GM12878 (cell line): ENCODE measurements around the gene UTP4. TPM values are rescaled to one million over a fixed set of nuclear protein-coding genes. Genes with fewer than 3 reads are reported as not detected.

Source experiments
- ATAC-seq: fragments of 200-7000 bp; cut with Tn5 transposase; 3 replicates; pipeline ENCODE4 v1.9.1; 2020; ENCODE audit warnings: mild to moderate bottlenecking, moderate library complexity
- BruUV-seq: library from RNA; stranded (reverse); fragments of 400-500 nt; replicated peaks from 2 replicates; lab custom pipeline; 2021; lab: Mats Ljungman, UMichigan
- CTCF ChIA-PET: fragments of 300-600 bp; sonication (Branson Sonifier 250); formaldehyde crosslinking; extraction: SDS; loops from one replicate; lab custom pipeline; 2021; ENCODE audit warnings: inconsistent platforms; lab: Yijun Ruan, JAX
- POLR2A ChIA-PET: fragments of 350-600 bp; formaldehyde crosslinking; extraction: SDS; loops from one replicate; lab custom pipeline; 2021; ENCODE audit warnings: inconsistent platforms; lab: Charles Lee
- RAD21 ChIA-PET: fragments of 300-600 bp; sonication (Branson Sonifier 250); formaldehyde crosslinking; loops from one replicate; lab custom pipeline; 2023; ENCODE audit warnings: antibody characterized with exemption; ENCODE audit not compliant: unreplicated experiment; lab: Charles Lee
- SMC1A ChIA-PET: fragments of 300-600 bp; sonication (Branson Sonifier 250); formaldehyde crosslinking; loops from one replicate; lab custom pipeline; 2023; ENCODE audit not compliant: unreplicated experiment, uncharacterized antibody; lab: Charles Lee
- DNase-seq: peaks from one replicate; pipeline ENCODE4 v3.0.0-alpha.2; 2011; ENCODE audit warnings: low read depth, low spot score
- FAIRE-seq: peaks from 3 replicates; lab custom pipeline; 2011; peaks lifted over from hg19 to GRCh38; lab: Jason Lieb, UNC
- H2AFZ ChIP-seq: 2 replicates; pipeline ENCODE4 v1.6.0; 2011; ENCODE audit warnings: low read depth, low read length, control low read depth; ENCODE audit not compliant: control insufficient read depth
- H3K27ac ChIP-seq: 2 replicates; pipeline ENCODE4 v1.5.1; 2011; ENCODE audit warnings: control low read depth; ENCODE audit not compliant: control insufficient read depth, insufficient read depth
- H3K27me3 ChIP-seq, 2 experiments: replicated peaks in 1 of 2; 2 replicates each; pipeline versions ENCODE4 v1.6.0 to v1.6.1; 2011; ENCODE audit warnings: low read length in 1 of 2; ENCODE audit not compliant: control insufficient read depth in 2 of 2, insufficient read depth in 2 of 2
- H3K36me3 ChIP-seq, 2 experiments: 2 replicates each; pipeline ENCODE4 v1.5.1; 2011; ENCODE audit warnings: low read length in 1 of 2; ENCODE audit not compliant: control insufficient read depth in 2 of 2, insufficient read depth in 2 of 2
- H3K4me1 ChIP-seq: 2 replicates; pipeline ENCODE4 v1.6.1; 2011; ENCODE audit warnings: mild to moderate bottlenecking, low read length, moderate library complexity, mixed read lengths; ENCODE audit not compliant: control insufficient read depth, insufficient read depth
- H3K4me2 ChIP-seq: 2 replicates; pipeline ENCODE4 v1.6.0; 2011; ENCODE audit warnings: control low read depth; ENCODE audit not compliant: control insufficient read depth, insufficient read depth
- H3K4me3 ChIP-seq: fragments of 200-600 bp; sonication (generic); 2 replicates; pipeline ENCODE4 v1.5.1; 2016
- H3K79me2 ChIP-seq: 2 replicates; pipeline ENCODE4 v1.6.0; 2011; ENCODE audit warnings: low read length; ENCODE audit not compliant: control insufficient read depth, insufficient read depth
- H3K9ac ChIP-seq: 2 replicates; pipeline ENCODE4 v1.8.0; 2011; ENCODE audit warnings: low read length, control low read depth, mixed read lengths; ENCODE audit not compliant: control insufficient read depth, insufficient read depth
- H3K9me3 ChIP-seq: replicated peaks from 3 replicates; pipeline ENCODE4 v1.5.1; 2011; ENCODE audit warnings: mild to moderate bottlenecking, low read length; ENCODE audit not compliant: control insufficient read depth, insufficient read depth
- H4K20me1 ChIP-seq: 2 replicates; pipeline ENCODE4 v1.6.0; 2011; ENCODE audit not compliant: control insufficient read depth, insufficient read depth
- CREB1 ChIP-seq: IDR thresholded peaks from 2 replicates; pipeline ENCODE4 v1.6.1; 2012; ENCODE audit warnings: low read depth, mild to moderate bottlenecking, inconsistent platforms
- DPF2 ChIP-seq: fragments of 450-650 bp; IDR thresholded peaks from 2 replicates; pipeline ENCODE4 v1.6.1; 2017; ENCODE audit warnings: mild to moderate bottlenecking
- RCOR1 ChIP-seq: conservative IDR thresholded peaks from 2 replicates; pipeline ENCODE4 v1.6.1; 2012; ENCODE audit warnings: low read depth, low read length, improper control_type of control experiment
- WGBS: methylation state at CpG from one replicate; pipeline ENCODE4 v1.1.6; 2016; ENCODE audit warnings: low lambda C conversion rate; ENCODE audit not compliant: insufficient replicate concordance, insufficient coverage; ENCODE audit errors: missing lambda C conversion rate; 5-methylcytosine and 5-hydroxymethylcytosine counted together
- in situ Hi-C: fragments of 300-500 bp; cut with MboI; formaldehyde crosslinking; loops from 9 replicates; pipeline ENCODE4 v1.14.3; 2018; ENCODE audit warnings: mixed read lengths
- intact Hi-C: fragments of 100-400 bp; cut with micrococcal nuclease; formaldehyde crosslinking; loops from one replicate; pipeline ENCODE4 v1.14.2; 2022; ENCODE audit not compliant: unreplicated experiment
- polyA plus RNA-seq, 11 experiments: library from polyadenylated mRNA; depleted of rRNA in 4 of 11; unstranded in 6 of 11; stranded (reverse) in 5 of 11; fragments of >200 nt; fragmentation: Nextera tagmentation in 4 of 11; fragmentation: Illumina TruSeq in 1 of 11; extraction: Ambion mirVana in 4 of 11; extraction: Trizol in 1 of 11; gene quantifications; 1 replicate in 1 of 11; 2 replicates in 10 of 11; pipeline versions ENCODE4 v1.2.1 to v1.2.3, GENCODE V29; 2011 to 2016; ENCODE audit warnings: inconsistent platforms in 2 of 11, missing spikeins in 2 of 11, low read depth in 1 of 11
- total RNA-seq, 4 experiments: library from RNA; depleted of rRNA in 3 of 4; stranded (reverse); fragments of >200 nt in 3 of 4; fragmentation: Illumina TruSeq in 1 of 4; extraction: Trizol in 1 of 4; gene quantifications; 2 replicates each; pipeline versions ENCODE4 v1.2.1 to v1.2.3, GENCODE V29; 2013 to 2021
- TF ChIP-seq, protein P1 (sequence below): fragments of 450-650 bp; IDR thresholded peaks from 2 replicates; pipeline ENCODE4 v1.6.1; 2017; ENCODE audit warnings: mild to moderate bottlenecking, moderate library complexity
- TF ChIP-seq, protein P2 (sequence below): fragments of 450-650 bp; IDR thresholded peaks from 2 replicates; pipeline ENCODE4 v1.6.1; 2018; ENCODE audit warnings: borderline replicate concordance, mild to moderate bottlenecking; ENCODE audit not compliant: partially characterized antibody

Gene UTP4
- total and polyA plus RNA-seq, 10 of the 15 experiments (the other 5 are each of a cell fraction or from before 2014, with no cell fraction given), result 32.5 to 131 (median 84.0) TPM

DNA sequence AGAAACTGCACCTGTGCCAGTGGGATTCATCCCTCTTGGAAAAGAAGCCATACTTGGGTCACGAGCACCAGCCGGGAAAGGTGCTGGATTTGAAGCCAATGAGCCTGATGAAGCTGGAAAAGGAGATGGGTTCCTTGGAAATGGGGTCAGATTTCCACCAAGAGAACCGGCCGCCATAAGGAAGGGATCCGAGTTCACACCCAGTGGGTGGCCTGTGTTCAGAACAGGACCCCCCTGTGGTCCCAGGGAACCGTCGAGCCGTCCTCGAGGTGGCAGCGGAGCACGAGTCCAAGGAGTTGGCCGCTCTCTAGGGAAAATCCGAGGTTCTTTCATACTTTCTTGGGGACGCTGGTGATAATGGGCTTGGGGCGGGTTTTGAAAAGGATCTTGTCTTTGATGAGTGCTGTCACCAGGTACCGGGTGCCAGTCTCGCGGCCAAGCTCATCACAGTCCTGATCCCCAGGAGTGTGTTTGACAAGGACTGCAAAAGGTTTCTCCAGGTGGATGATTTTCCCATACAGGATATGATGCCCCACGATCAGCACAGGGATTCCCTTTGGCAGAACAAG, 12.3 kb upstream of the UTP4 start:
- H3K36me3 ChIP-seq, result peaks cover 19 to 20% of the 10 kb centered on the region in 2 experiments
- H3K4me2 ChIP-seq, result no peak overlapping the region
- no peak overlapping the region for H3K4me3 ChIP-seq
- TF ChIP-seq, protein P1, sequence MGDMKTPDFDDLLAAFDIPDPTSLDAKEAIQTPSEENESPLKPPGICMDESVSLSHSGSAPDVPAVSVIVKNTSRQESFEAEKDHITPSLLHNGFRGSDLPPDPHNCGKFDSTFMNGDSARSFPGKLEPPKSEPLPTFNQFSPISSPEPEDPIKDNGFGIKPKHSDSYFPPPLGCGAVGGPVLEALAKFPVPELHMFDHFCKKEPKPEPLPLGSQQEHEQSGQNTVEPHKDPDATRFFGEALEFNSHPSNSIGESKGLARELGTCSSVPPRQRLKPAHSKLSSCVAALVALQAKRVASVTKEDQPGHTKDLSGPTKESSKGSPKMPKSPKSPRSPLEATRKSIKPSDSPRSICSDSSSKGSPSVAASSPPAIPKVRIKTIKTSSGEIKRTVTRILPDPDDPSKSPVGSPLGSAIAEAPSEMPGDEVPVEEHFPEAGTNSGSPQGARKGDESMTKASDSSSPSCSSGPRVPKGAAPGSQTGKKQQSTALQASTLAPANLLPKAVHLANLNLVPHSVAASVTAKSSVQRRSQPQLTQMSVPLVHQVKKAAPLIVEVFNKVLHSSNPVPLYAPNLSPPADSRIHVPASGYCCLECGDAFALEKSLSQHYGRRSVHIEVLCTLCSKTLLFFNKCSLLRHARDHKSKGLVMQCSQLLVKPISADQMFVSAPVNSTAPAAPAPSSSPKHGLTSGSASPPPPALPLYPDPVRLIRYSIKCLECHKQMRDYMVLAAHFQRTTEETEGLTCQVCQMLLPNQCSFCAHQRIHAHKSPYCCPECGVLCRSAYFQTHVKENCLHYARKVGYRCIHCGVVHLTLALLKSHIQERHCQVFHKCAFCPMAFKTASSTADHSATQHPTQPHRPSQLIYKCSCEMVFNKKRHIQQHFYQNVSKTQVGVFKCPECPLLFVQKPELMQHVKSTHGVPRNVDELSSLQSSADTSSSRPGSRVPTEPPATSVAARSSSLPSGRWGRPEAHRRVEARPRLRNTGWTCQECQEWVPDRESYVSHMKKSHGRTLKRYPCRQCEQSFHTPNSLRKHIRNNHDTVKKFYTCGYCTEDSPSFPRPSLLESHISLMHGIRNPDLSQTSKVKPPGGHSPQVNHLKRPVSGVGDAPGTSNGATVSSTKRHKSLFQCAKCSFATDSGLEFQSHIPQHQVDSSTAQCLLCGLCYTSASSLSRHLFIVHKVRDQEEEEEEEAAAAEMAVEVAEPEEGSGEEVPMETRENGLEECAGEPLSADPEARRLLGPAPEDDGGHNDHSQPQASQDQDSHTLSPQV, result no peak
- TF ChIP-seq CREB1 (no peak), DPF2 (no peak), RCOR1 (no peak)
- TF ChIP-seq, protein P2, sequence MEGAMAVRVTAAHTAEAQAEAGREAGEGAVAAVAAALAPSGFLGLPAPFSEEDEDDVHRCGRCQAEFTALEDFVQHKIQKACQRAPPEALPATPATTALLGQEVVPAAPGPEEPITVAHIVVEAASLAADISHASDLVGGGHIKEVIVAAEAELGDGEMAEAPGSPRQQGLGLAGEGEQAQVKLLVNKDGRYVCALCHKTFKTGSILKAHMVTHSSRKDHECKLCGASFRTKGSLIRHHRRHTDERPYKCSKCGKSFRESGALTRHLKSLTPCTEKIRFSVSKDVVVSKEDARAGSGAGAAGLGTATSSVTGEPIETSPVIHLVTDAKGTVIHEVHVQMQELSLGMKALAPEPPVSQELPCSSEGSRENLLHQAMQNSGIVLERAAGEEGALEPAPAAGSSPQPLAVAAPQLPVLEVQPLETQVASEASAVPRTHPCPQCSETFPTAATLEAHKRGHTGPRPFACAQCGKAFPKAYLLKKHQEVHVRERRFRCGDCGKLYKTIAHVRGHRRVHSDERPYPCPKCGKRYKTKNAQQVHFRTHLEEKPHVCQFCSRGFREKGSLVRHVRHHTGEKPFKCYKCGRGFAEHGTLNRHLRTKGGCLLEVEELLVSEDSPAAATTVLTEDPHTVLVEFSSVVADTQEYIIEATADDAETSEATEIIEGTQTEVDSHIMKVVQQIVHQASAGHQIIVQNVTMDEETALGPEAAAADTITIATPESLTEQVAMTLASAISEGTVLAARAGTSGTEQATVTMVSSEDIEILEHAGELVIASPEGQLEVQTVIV, result no peak
- intact Hi-C loops (loop anchor here (5.0 kb wide), 1 partner anchor 273 kb away; no protein-coding TSS in a partner anchor), in situ Hi-C loops (loop anchor here (5.0 kb wide), 4 partner anchors 218 to 598 kb away; partner anchors contain the start of gene TANGO6)
- ChIA-PET CTCF (interaction anchor here (0.9 to 1.4 kb wide), 5 partner anchors 8 to 273 kb away, joined by 3 to 4 read pairs (median 3); no protein-coding TSS in a partner anchor), POLR2A (no interaction called here), SMC1A (no interaction called here), RAD21 (no interaction called here)
- no peak for FAIRE-seq
- no peak for DNase-seq
- no peaks in the 10 kb centered on the region for H4K20me1 ChIP-seq
- peaks cover 2% of the 10 kb centered on the region for H3K79me2 ChIP-seq
- H3K27ac ChIP-seq, result no peak overlapping the region
- BruUV-seq, result no TSS peak
- WGBS, result over 99% methylated on average over 19 of the region's 19 CpGs
- ATAC-seq, result no peak
- no peak overlapping the region for H3K9ac ChIP-seq
- H3K27me3 ChIP-seq, result no peaks in the 10 kb centered on the region
- H3K9me3 ChIP-seq, result no peaks in the 10 kb centered on the region
- H3K4me1 ChIP-seq, result no peaks in the 10 kb centered on the region
- no peak overlapping the region for H2AFZ ChIP-seq
